ENCODE data around the gene LYPLAL1. TPM values are rescaled to one million over a fixed set of nuclear protein-coding genes. Genes with fewer than 3 reads are reported as not detected.

The LYPLAL1 gene
- total and polyA plus RNA-seq, 2 of the 8 experiments (the other 6 are each of a cell fraction or from before 2014, with no cell fraction given): 6.3 to 23.8 TPM

DNA sequence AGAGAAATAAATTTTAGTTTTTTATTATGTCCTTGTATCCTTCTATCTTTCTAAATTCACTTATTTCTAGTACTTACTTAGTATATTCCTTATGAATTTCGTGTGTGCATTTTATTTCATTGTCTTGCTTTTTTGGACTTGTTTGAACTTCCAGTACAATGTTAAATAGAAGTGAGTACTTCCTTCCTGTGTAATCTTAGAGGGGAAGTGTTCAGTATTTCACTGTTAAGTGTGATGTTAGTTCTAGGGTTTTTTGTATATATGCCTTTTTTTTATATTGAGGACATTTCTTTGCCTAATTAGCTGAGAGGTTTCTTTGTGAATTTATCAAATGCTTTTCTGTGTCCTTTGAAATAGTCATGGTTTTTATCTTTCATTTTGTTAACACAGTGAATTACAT lies 10.7 kb downstream of the LYPLAL1 start:
- FAIRE-seq (no peak), DNase-seq (ENCODE audit: low read depth in 1 of 2, low spot score in 2 of 2) (no peak)
- H3K4me2 ChIP-seq (ENCODE audit: insufficient read depth in 1 of 2, low read depth in 2 of 2, low read length in 2 of 2): no peak overlapping the region
- H4K91ac ChIP-seq (replicated peaks; ENCODE audit: insufficient read length, low read length): no peak overlapping the region
- H3K9me3 ChIP-seq (ENCODE audit: insufficient read depth in 2 of 2, low read depth in 1 of 2, low read length in 1 of 2): no peaks in the 10 kb centered on the region
- no peak overlapping the region for H3K27ac ChIP-seq (ENCODE audit: low read depth, low read length)
- H2AFZ ChIP-seq (ENCODE audit: low read length): no peak overlapping the region
- CTCF ChIA-PET (ENCODE audit: partially characterized antibody): no interaction called here
- no peak for TF ChIP-seq GTF2F1 (IDR thresholded peaks at IDR 0.05; ENCODE audit: borderline replicate concordance, low read depth, low read length)
- TF ChIP-seq NANOG (IDR thresholded peaks at IDR 0.05; ENCODE audit: insufficient read depth, low read depth, low read length, poor library complexity, severe bottlenecking): no peak
- TF ChIP-seq NRF1 (IDR thresholded peaks at IDR 0.05; ENCODE audit: low read depth, low read length): no peak
- TF ChIP-seq, protein P1, sequence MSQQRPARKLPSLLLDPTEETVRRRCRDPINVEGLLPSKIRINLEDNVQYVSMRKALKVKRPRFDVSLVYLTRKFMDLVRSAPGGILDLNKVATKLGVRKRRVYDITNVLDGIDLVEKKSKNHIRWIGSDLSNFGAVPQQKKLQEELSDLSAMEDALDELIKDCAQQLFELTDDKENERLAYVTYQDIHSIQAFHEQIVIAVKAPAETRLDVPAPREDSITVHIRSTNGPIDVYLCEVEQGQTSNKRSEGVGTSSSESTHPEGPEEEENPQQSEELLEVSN (IDR thresholded peaks at IDR 0.05): no peak
- TF ChIP-seq KDM4A (IDR thresholded peaks at IDR 0.05; ENCODE audit: low read depth, low read length, severe bottlenecking): no peak
- TF ChIP-seq RNF2 (IDR thresholded peaks at IDR 0.05; ENCODE audit: borderline replicate concordance, low read depth, low read length, missing control alignments, poor library complexity, severe bottlenecking): no peak
- TF ChIP-seq TBP (IDR thresholded peaks at IDR 0.05; ENCODE audit: low read depth, low read length): no peak
- no peak for TF ChIP-seq SRF (IDR thresholded peaks at IDR 0.05; ENCODE audit: low read depth, low read length)
- no peak for TF ChIP-seq SP1 (IDR thresholded peaks at IDR 0.05; ENCODE audit: low read depth, low read length)
- TF ChIP-seq, protein P2, sequence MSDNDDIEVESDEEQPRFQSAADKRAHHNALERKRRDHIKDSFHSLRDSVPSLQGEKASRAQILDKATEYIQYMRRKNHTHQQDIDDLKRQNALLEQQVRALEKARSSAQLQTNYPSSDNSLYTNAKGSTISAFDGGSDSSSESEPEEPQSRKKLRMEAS (IDR thresholded peaks at IDR 0.05): no peak
- no peak for TF ChIP-seq MAFK (IDR thresholded peaks at IDR 0.05; ENCODE audit: low read depth, low read length)
- no peak for TF ChIP-seq KDM1A (IDR thresholded peaks at IDR 0.05; ENCODE audit: borderline replicate concordance, low read length)
- no peak for TF ChIP-seq SIRT6 (IDR thresholded peaks at IDR 0.05; ENCODE audit: low read length)
- H2BK12ac ChIP-seq (ENCODE audit: low read depth, low read length): no peak overlapping the region
- no peaks in the 10 kb centered on the region for H3K4me1 ChIP-seq (replicated peaks in 1 of 4; ENCODE audit: control insufficient read depth in 3 of 4, insufficient read depth in 4 of 4, low read length in 3 of 4)
- no peak overlapping the region for H2AK5ac ChIP-seq (ENCODE audit: low read depth, low read length)
- H3K9ac ChIP-seq (replicated peaks in 1 of 4; ENCODE audit: extremely low read depth in 1 of 4, low read depth in 3 of 4, low read length in 3 of 4): no peak overlapping the region
- no peak overlapping the region for H4K8ac ChIP-seq (ENCODE audit: extremely low read depth, insufficient read depth, low read length)
- H3K23me2 ChIP-seq (ENCODE audit: low read depth, low read length): no peaks in the 10 kb centered on the region
- no peak overlapping the region for H2BK120ac ChIP-seq (replicated peaks; ENCODE audit: low read depth, low read length)
- no peak overlapping the region for H2BK15ac ChIP-seq (ENCODE audit: low read length)
- H4K5ac ChIP-seq (ENCODE audit: insufficient read length, low read depth, low read length): no peak overlapping the region
- H3K14ac ChIP-seq (ENCODE audit: insufficient read length): no peak overlapping the region
- H3K18ac ChIP-seq (ENCODE audit: extremely low read depth, low read length): no peak overlapping the region
- POLR2A ChIA-PET (ENCODE audit: partially characterized antibody): no interaction called here
- 46% methylated on average over 1 of the region's 1 CpG; no CpG with 5 or more reads in 1 of the 2 experiments for WGBS, 2 experiments (ENCODE audit: extremely low coverage in 1 of 2, insufficient coverage in 1 of 2, insufficient read length in 1 of 2, insufficient replicate concordance in 2 of 2, low coverage in 1 of 2, low lambda C conversion rate in 2 of 2, missing lambda C conversion rate in 1 of 2)
- H3K56ac ChIP-seq (replicated peaks; ENCODE audit: insufficient read length, low read depth, low read length): no peak overlapping the region
- H2BK20ac ChIP-seq (ENCODE audit: low read length): no peak overlapping the region
- H3K36me3 ChIP-seq (ENCODE audit: control insufficient read depth in 2 of 4, insufficient read depth in 4 of 4, low read length in 3 of 4): peaks cover 0 to 10% (median 0%) of the 10 kb centered on the region in 4 experiments; a peak in 1 of 8 replicates
- H3K4ac ChIP-seq (replicated peaks; ENCODE audit: insufficient read length, low read depth, low read length): no peak overlapping the region
- H3K79me2 ChIP-seq (ENCODE audit: control insufficient read depth in 1 of 2, insufficient read depth in 2 of 2, low read length in 2 of 2): peaks cover 0 to 33% of the 10 kb centered on the region in 2 experiments; a peak in 2 of 4 replicates
- no peak overlapping the region for H3K23ac ChIP-seq (ENCODE audit: insufficient read length)
- H3K4me3 ChIP-seq (ENCODE audit: extremely low read depth in 1 of 4, insufficient read depth in 2 of 4, low read depth in 3 of 4, low read length in 4 of 4): no peak overlapping the region
- H3K79me1 ChIP-seq (ENCODE audit: low read depth, low read length): 0 out of 2 replicates have a peak, but pooled peaks cover 2% of the 10 kb centered on the region
- no peak overlapping the region for H2BK5ac ChIP-seq (ENCODE audit: low read depth, low read length)
- H3K27me3 ChIP-seq (replicated peaks in 1 of 4; ENCODE audit: control insufficient read depth in 3 of 4, extremely low read depth in 1 of 4, insufficient read depth in 3 of 4, low read length in 3 of 4): no peaks in the 10 kb centered on the region
- no peaks in the 10 kb centered on the region for H4K20me1 ChIP-seq (replicated peaks in 1 of 2; ENCODE audit: control insufficient read depth in 1 of 2, insufficient read depth in 2 of 2, low read length in 2 of 2)

Measured in H1 (cell line).